ENCODE measurements around the gene HUS1B. TPM values are rescaled to one million over a fixed set of nuclear protein-coding genes. Genes with fewer than 3 reads are reported as not detected.

HUS1B gene
- total and polyA plus RNA-seq, 2 experiments from 2014 or later: 1.3 to 3.9 TPM

- Histone ChIP-seq H3K4me3 (no peak overlapping the region), H3K79me2 (replicated peaks; ENCODE audit: insufficient read depth) (peaks cover 39% of the 10 kb centered on the region), H4K20me1 (replicated peaks; ENCODE audit: insufficient read depth) (no peaks in the 10 kb centered on the region), H3K9me2 (ENCODE audit: insufficient read depth) (no peaks in the 10 kb centered on the region), H3K4me2 (no peak overlapping the region), H3K4me1 (ENCODE audit: insufficient read depth) (no peaks in the 10 kb centered on the region), H3K36me3 (ENCODE audit: insufficient read depth) (no peaks in the 10 kb centered on the region), H3F3A (replicated peaks; ENCODE audit: low read depth) (no peaks in the 10 kb centered on the region), H3K27me3 (ENCODE audit: insufficient read depth) (no peaks in the 10 kb centered on the region), H2AFZ (no peak overlapping the region), H3K27ac (ENCODE audit: low read depth) (no peak overlapping the region)
- Mint-ChIP-seq H3K27ac (no peak overlapping the region), H3K4me3 (no peak overlapping the region), H3K27me3 (ENCODE audit: insufficient read depth, low read depth, poor library complexity) (peaks cover 3% of the 10 kb centered on the region), H3K36me3 (ENCODE audit: low read depth) (peaks cover 9% of the 10 kb centered on the region; the same call in 2 of the 3 replicates), H3K9me3 (no peaks in the 10 kb centered on the region; the same call in 2 of the 3 replicates), H3K4me1 (peaks cover 10% of the 10 kb centered on the region; the same call in 2 of the 3 replicates)
- DNase-seq (ENCODE audit: low spot score) (no peak), ATAC-seq (no peak)
- no peak for TF ChIP-seq ETS1 (IDR thresholded peaks at IDR 0.05)
- no peak for TF ChIP-seq ZNF114 (CRISPR knock-in tag; IDR thresholded peaks at IDR 0.05)
- TF ChIP-seq REST (IDR thresholded peaks at IDR 0.05; ENCODE audit: unreplicated experiment): no peak
- TF ChIP-seq ZNF331 (CRISPR knock-in tag; IDR thresholded peaks at IDR 0.05; ENCODE audit: low read depth): no peak
These were observed 21.7 kb downstream of the HUS1B start for GRCh38 chr6:635233-635632.

- Histone ChIP-seq H4K20me1 (replicated peaks; ENCODE audit: insufficient read depth) (no peaks in the 10 kb centered on the region), H3K9me2 (ENCODE audit: insufficient read depth) (no peaks in the 10 kb centered on the region), H3K36me3 (ENCODE audit: insufficient read depth) (no peaks in the 10 kb centered on the region), H3K4me1 (ENCODE audit: insufficient read depth) (no peaks in the 10 kb centered on the region), H3K79me2 (replicated peaks; ENCODE audit: insufficient read depth) (peaks cover 31% of the 10 kb centered on the region), H3F3A (replicated peaks; ENCODE audit: low read depth) (no peaks in the 10 kb centered on the region), H3K4me3 (no peak overlapping the region), H3K27ac (ENCODE audit: low read depth) (no peak overlapping the region), H3K4me2 (no peak overlapping the region), H3K27me3 (ENCODE audit: insufficient read depth) (no peaks in the 10 kb centered on the region), H2AFZ (no peak overlapping the region)
- Mint-ChIP-seq H3K27me3 (ENCODE audit: insufficient read depth, low read depth, poor library complexity) (no peaks in the 10 kb centered on the region), H3K27ac (no peak overlapping the region), H3K4me1 (peaks cover 8% of the 10 kb centered on the region; the same call in 2 of the 3 replicates), H3K36me3 (ENCODE audit: low read depth) (peaks cover 9% of the 10 kb centered on the region; the same call in 2 of the 3 replicates), H3K4me3 (no peak overlapping the region), H3K9me3 (no peaks in the 10 kb centered on the region; the same call in 2 of the 3 replicates)
- no peak for ATAC-seq
- DNase-seq (ENCODE audit: low spot score): no peak
- TF ChIP-seq EZH2phosphoT487 (IDR thresholded peaks at IDR 0.05; ENCODE audit: unreplicated experiment) (no peak), CREB1 (CRISPR knock-in tag; IDR thresholded peaks at IDR 0.05; ENCODE audit: low read depth) (no peak), JUNB (IDR thresholded peaks at IDR 0.05; ENCODE audit: unreplicated experiment) (no peak), NANOG (IDR thresholded peaks at IDR 0.05; ENCODE audit: borderline replicate concordance) (no peak), ETS1 (IDR thresholded peaks at IDR 0.05) (no peak), STAT1 (IDR thresholded peaks at IDR 0.05; ENCODE audit: unreplicated experiment) (no peak), CTCF (conservative IDR thresholded peaks at IDR 0.05; ENCODE audit: low read depth in 2 of 2) (no peak)
These were observed 23.3 kb downstream of the HUS1B start for GRCh38 chr6:633611-634010.
